HL-60 (cell line): ENCODE measurements around the gene DUOXA2.

Source experiments
- DNase-seq, 2 experiments: peaks; one replicate each; pipeline ENCODE4 v3.0.0-alpha.2; 2010 to 2020; ENCODE audit warnings: low read depth in 1 of 2, low spot score in 1 of 2
- H3K27ac ChIP-seq: fragments of 250-450 bp; sonication (Bioruptor Pico); replicated peaks from 2 replicates; pipeline ENCODE4 v1.5.1; 2020; ENCODE audit warnings: mild to moderate bottlenecking, moderate library complexity
- H3K27me3 ChIP-seq: fragments of 250-450 bp; sonication (Bioruptor Pico); 2 replicates; pipeline ENCODE4 v1.5.1; 2021; ENCODE audit warnings: mild to moderate bottlenecking, moderate library complexity; ENCODE audit not compliant: insufficient read depth, poor library complexity, severe bottlenecking
- H3K4me3 ChIP-seq: replicated peaks from 2 replicates; pipeline ENCODE4 v1.5.1; 2011; ENCODE audit warnings: mild to moderate bottlenecking, control low read depth, low read length; ENCODE audit not compliant: insufficient read depth
- CTCF ChIP-seq: IDR thresholded peaks from one replicate; pipeline ENCODE4 v1.5.1; 2011; ENCODE audit warnings: low read length, control low read depth, inconsistent platforms; ENCODE audit not compliant: insufficient read depth
- GABPA ChIP-seq: IDR thresholded peaks from 2 replicates; pipeline ENCODE4 v1.6.1; 2012; ENCODE audit warnings: low read depth
- POLR2AphosphoS5 ChIP-seq: IDR thresholded peaks from 2 replicates; pipeline ENCODE4 v1.6.1; 2012; ENCODE audit warnings: low read depth
- REST ChIP-seq: IDR thresholded peaks from 2 replicates; pipeline ENCODE4 v1.6.1; 2012; ENCODE audit warnings: low read depth; ENCODE audit not compliant: insufficient replicate concordance
- SPI1 ChIP-seq: IDR thresholded peaks from 2 replicates; pipeline ENCODE4 v1.6.1; 2012; ENCODE audit warnings: low read depth, mild to moderate bottlenecking, borderline replicate concordance

DUOXA2 gene

GRCh38 chr15:45148076-45149059 is 34.2 kb downstream of the DUOXA2 start:
- Histone ChIP-seq H3K4me3 (no peak overlapping the region), H3K27ac (no peak overlapping the region), H3K27me3 (no peaks in the 10 kb centered on the region)
- no peak for TF ChIP-seq REST
- no peak for TF ChIP-seq SPI1
- no peak for TF ChIP-seq CTCF
- no peak for TF ChIP-seq GABPA
- TF ChIP-seq POLR2AphosphoS5, result no peak
- DNase-seq, result no peak

- DNase-seq, result no peak
- Histone ChIP-seq H3K27ac (no peak overlapping the region), H3K27me3 (no peaks in the 10 kb centered on the region), H3K4me3 (no peak overlapping the region)
- TF ChIP-seq REST, result no peak
- no peak for TF ChIP-seq SPI1
These were observed 34.9 kb downstream of the DUOXA2 start for GRCh38 chr15:45149060-45149459.

GRCh38 chr15:45150481-45150880 is 36.4 kb downstream of the DUOXA2 start:
- H3K27ac ChIP-seq, result no peak overlapping the region
- TF ChIP-seq SPI1 (no peak), REST (no peak), GABPA (no peak), CTCF (no peak), POLR2AphosphoS5 (no peak)
- DNase-seq, result no peak

More at GRCh38 chr15:45150481-45150880, 36.4 kb downstream of the DUOXA2 start:
- no peaks in the 10 kb centered on the region for H3K27me3 ChIP-seq
- no peak overlapping the region for H3K4me3 ChIP-seq
